ENCODE measurements around the gene SNUPN.

DNA sequence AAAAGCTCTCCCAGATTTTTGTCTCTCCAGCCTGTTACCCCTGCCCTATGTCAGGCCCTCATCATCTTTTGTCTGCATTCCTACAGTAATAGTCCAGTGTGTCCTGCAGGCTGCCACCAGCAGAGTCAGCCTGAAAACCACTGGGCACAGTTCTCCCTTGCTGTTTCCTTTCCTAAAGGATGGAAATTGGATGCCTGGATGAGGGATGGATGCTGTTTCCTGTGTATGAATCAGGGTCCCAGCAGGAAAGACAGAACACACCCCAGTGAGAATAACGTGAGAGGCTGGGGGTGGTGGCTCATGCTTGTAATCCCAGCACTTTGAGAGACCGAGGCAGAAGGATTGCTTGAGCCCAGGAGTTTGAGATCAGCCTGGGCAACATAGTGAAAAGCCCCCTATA, 18.9 kb upstream of the SNUPN start:
- TF ChIP-seq, protein P1, sequence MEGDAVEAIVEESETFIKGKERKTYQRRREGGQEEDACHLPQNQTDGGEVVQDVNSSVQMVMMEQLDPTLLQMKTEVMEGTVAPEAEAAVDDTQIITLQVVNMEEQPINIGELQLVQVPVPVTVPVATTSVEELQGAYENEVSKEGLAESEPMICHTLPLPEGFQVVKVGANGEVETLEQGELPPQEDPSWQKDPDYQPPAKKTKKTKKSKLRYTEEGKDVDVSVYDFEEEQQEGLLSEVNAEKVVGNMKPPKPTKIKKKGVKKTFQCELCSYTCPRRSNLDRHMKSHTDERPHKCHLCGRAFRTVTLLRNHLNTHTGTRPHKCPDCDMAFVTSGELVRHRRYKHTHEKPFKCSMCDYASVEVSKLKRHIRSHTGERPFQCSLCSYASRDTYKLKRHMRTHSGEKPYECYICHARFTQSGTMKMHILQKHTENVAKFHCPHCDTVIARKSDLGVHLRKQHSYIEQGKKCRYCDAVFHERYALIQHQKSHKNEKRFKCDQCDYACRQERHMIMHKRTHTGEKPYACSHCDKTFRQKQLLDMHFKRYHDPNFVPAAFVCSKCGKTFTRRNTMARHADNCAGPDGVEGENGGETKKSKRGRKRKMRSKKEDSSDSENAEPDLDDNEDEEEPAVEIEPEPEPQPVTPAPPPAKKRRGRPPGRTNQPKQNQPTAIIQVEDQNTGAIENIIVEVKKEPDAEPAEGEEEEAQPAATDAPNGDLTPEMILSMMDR (IDR thresholded peaks at IDR 0.05; ENCODE audit: low read length) = no peak
- TF ChIP-seq EZH2 (IDR thresholded peaks at IDR 0.05; ENCODE audit: borderline replicate concordance, low read length) = no peak
